ENCODE data around the gene ASPN. TPM values are rescaled to one million over a fixed set of nuclear protein-coding genes. Genes with fewer than 3 reads are reported as not detected.

Gene ASPN
- total and polyA plus RNA-seq, 2 of the 13 experiments (the other 11 are each of a cell fraction or from before 2014, with no cell fraction given): not detected

DNA sequence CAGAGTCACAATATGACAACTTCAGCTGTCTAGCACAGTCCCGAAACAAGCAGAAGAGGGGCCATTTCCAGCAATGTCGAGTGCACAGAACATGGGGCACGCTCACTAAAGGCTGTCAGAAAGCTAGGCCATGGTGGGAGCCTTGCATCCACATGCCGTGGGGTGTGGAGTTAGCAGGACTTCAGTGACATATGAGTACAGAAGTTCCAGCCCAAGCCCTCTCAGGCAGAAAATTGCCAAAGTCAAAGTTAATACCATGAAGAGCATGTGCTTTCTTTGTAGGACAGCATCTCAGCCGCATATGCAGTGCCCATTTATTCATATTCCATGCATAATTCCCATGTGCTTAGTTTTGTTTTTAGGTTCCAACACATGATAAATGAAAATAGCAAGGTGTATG lies 26.7 kb upstream of the ASPN start:
- no peaks in the 10 kb centered on the region for H3K79me2 ChIP-seq (ENCODE audit: insufficient read depth, low read length)
- intact Hi-C loops (cut with micrococcal nuclease; ENCODE audit: unreplicated experiment): no loop called here

DNA sequence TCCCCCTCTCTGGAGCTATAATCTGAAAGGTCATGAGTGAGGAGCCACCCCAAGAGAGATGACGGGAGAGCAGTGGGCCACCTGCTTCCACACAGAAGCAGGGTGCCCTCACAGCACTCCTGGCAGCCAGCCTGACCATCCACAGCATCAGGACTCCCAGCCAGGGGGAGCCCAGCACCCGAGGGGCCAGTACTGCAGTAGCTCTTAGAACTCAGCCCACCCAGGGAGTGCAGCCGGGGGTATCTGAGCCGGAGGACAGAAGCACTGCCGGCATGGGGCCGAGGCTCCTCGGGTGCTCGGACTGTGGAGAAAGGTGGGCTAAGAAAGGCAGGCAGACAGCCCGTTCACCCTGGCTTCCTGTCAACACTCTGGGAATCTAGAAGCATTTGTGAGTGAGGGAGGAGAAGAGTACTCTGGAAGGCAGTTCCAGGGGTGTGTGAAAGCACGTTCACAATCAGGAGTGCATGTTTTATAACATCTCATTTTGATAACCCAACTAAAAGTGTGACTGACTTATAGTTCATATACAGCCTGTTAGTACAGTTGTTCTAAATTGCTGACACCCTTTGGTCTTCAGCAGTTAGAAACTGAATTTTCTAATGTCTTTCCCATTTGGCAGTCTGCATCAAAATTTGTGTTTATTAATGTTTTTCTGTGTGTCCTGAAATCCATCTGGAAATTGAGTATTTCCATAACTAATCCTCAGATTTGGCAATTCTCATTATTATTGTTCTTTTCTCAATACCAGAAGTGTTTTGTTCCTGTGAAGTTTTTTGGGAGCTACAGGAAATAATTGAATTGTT lies 25.9 kb upstream of the ASPN start:
- intact Hi-C loops (cut with micrococcal nuclease; ENCODE audit: unreplicated experiment): no loop called here
- Histone ChIP-seq H3K4me2 (ENCODE audit: low read depth, low read length) (no peak overlapping the region), H3K36me3 (replicated peaks in 1 of 2; ENCODE audit: control insufficient read depth in 1 of 2, insufficient read depth in 2 of 2, low read length in 2 of 2) (no peaks in the 10 kb centered on the region)
- TF ChIP-seq KLF15 (CRISPR knock-in tag; IDR thresholded peaks at IDR 0.05; ENCODE audit: borderline replicate concordance) (no peak), ZNF431 (CRISPR knock-in tag; IDR thresholded peaks at IDR 0.05; ENCODE audit: borderline replicate concordance, low read depth) (no peak), NONO (IDR thresholded peaks at IDR 0.05) (no peak), NONO (CRISPR knock-in tag; conservative IDR thresholded peaks at IDR 0.05) (no peak), HIVEP1 (CRISPR knock-in tag; IDR thresholded peaks at IDR 0.05) (no peak), JUND (CRISPR knock-in tag; IDR thresholded peaks at IDR 0.05) (no peak), TCF12 (IDR thresholded peaks at IDR 0.05) (no peak), TCF12 (CRISPR knock-in tag; IDR thresholded peaks at IDR 0.05) (no peak), NFE2L2 (IDR thresholded peaks at IDR 0.05; ENCODE audit: low read length) (no peak), PAF1 (CRISPR knock-in tag; IDR thresholded peaks at IDR 0.05) (no peak)
- TF ChIP-seq, protein P1, sequence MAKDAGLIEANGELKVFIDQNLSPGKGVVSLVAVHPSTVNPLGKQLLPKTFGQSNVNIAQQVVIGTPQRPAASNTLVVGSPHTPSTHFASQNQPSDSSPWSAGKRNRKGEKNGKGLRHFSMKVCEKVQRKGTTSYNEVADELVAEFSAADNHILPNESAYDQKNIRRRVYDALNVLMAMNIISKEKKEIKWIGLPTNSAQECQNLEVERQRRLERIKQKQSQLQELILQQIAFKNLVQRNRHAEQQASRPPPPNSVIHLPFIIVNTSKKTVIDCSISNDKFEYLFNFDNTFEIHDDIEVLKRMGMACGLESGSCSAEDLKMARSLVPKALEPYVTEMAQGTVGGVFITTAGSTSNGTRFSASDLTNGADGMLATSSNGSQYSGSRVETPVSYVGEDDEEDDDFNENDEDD (CRISPR knock-in tag; IDR thresholded peaks at IDR 0.05; ENCODE audit: borderline replicate concordance): no peak
- TF ChIP-seq, protein P2, sequence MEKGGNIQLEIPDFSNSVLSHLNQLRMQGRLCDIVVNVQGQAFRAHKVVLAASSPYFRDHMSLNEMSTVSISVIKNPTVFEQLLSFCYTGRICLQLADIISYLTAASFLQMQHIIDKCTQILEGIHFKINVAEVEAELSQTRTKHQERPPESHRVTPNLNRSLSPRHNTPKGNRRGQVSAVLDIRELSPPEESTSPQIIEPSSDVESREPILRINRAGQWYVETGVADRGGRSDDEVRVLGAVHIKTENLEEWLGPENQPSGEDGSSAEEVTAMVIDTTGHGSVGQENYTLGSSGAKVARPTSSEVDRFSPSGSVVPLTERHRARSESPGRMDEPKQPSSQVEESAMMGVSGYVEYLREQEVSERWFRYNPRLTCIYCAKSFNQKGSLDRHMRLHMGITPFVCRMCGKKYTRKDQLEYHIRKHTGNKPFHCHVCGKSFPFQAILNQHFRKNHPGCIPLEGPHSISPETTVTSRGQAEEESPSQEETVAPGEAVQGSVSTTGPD (CRISPR knock-in tag; IDR thresholded peaks at IDR 0.05): no peak
- TF ChIP-seq, protein P3, sequence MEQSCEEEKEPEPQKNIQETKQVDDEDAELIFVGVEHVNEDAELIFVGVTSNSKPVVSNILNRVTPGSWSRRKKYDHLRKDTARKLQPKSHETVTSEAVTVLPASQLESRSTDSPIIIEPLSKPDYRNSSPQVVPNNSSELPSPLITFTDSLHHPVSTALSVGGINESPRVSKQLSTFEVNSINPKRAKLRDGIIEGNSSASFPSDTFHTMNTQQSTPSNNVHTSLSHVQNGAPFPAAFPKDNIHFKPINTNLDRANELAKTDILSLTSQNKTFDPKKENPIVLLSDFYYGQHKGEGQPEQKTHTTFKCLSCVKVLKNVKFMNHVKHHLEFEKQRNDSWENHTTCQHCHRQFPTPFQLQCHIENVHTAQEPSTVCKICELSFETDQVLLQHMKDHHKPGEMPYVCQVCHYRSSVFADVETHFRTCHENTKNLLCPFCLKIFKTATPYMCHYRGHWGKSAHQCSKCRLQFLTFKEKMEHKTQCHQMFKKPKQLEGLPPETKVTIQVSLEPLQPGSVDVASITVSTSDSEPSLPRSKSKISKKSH (CRISPR knock-in tag; IDR thresholded peaks at IDR 0.05; ENCODE audit: borderline replicate concordance): no peak

More for the DNA sequence above, 26.7 kb upstream of the ASPN start:
- Histone ChIP-seq H3K9me3 (ENCODE audit: low read length) (no peaks in the 10 kb centered on the region), H3K27ac (ENCODE audit: extremely low read length, insufficient read depth, low read length) (no peak overlapping the region), H3K27me3 (ENCODE audit: control insufficient read depth in 1 of 2, insufficient read depth in 2 of 2, low read length in 2 of 2) (no peaks in the 10 kb centered on the region), H4K20me1 (ENCODE audit: insufficient read depth, low read length) (no peaks in the 10 kb centered on the region), H3K36me3 (replicated peaks in 1 of 2; ENCODE audit: control insufficient read depth in 1 of 2, insufficient read depth in 2 of 2, low read length in 2 of 2) (no peaks in the 10 kb centered on the region), H3K4me3 (replicated peaks in 1 of 3; ENCODE audit: insufficient read depth in 1 of 3, low read depth in 2 of 3, low read length in 3 of 3) (no peak overlapping the region), H3K4me2 (ENCODE audit: low read depth, low read length) (no peak overlapping the region), H3K9ac (ENCODE audit: insufficient read depth, low read depth, low read length) (no peak overlapping the region), H3K4me1 (ENCODE audit: insufficient read depth, low read length) (no peaks in the 10 kb centered on the region), H2AFZ (ENCODE audit: low read length) (no peak overlapping the region)
- DNase-seq (ENCODE audit: low spot score): no peak
- ChIA-PET POLR2A (no interaction called here), CTCF (ENCODE audit: low intra/inter-chr PET ratio, low total read pairs) (no interaction called here)
- no peak for TF ChIP-seq ZNF530 (CRISPR knock-in tag; IDR thresholded peaks at IDR 0.05; ENCODE audit: low read depth)
- no peak for TF ChIP-seq ZNF230 (CRISPR knock-in tag; IDR thresholded peaks at IDR 0.05)
- no peak for TF ChIP-seq NFYC (CRISPR knock-in tag; IDR thresholded peaks at IDR 0.05)
- TF ChIP-seq RXRB (CRISPR knock-in tag; IDR thresholded peaks at IDR 0.05; ENCODE audit: borderline replicate concordance): no peak
- TF ChIP-seq RELA (CRISPR knock-in tag; IDR thresholded peaks at IDR 0.05): no peak
- TF ChIP-seq ZFP90 (CRISPR knock-in tag; IDR thresholded peaks at IDR 0.05; ENCODE audit: borderline replicate concordance): no peak
- ATAC-seq: no peak
- BruUV-seq (replicated peaks): no TSS peak
- FAIRE-seq: no peak
- in situ Hi-C loops (cut with HindIII; ENCODE audit: extremely low pct_ligation_motif_present, low pct_unique_long_range_greater_than_20kb): no loop called here
- 96% methylated on average over 5 of the region's 5 CpGs for WGBS (ENCODE audit: low lambda C conversion rate)

More for the DNA sequence above, 25.9 kb upstream of the ASPN start:
- H3K4me1 ChIP-seq (ENCODE audit: insufficient read depth, low read length): no peaks in the 10 kb centered on the region
- no peaks in the 10 kb centered on the region for H3K79me2 ChIP-seq (ENCODE audit: insufficient read depth, low read length)
- no peaks in the 10 kb centered on the region for H3K27me3 ChIP-seq (ENCODE audit: control insufficient read depth in 1 of 2, insufficient read depth in 2 of 2, low read length in 2 of 2)
- ChIA-PET POLR2A (no interaction called here), CTCF (ENCODE audit: low intra/inter-chr PET ratio, low total read pairs) (no interaction called here)
- in situ Hi-C loops (cut with HindIII; ENCODE audit: extremely low pct_ligation_motif_present, low pct_unique_long_range_greater_than_20kb): no loop called here
- H3K9me3 ChIP-seq (ENCODE audit: low read length): no peaks in the 10 kb centered on the region
- no TSS peak for BruUV-seq (replicated peaks)
- H4K20me1 ChIP-seq (ENCODE audit: insufficient read depth, low read length): no peaks in the 10 kb centered on the region
- no peak overlapping the region for H2AFZ ChIP-seq (ENCODE audit: low read length)
- no peak overlapping the region for H3K9ac ChIP-seq (ENCODE audit: insufficient read depth, low read depth, low read length)
- no peak overlapping the region for H3K27ac ChIP-seq (ENCODE audit: extremely low read length, insufficient read depth, low read length)
- 97% methylated on average over 3 of the region's 10 CpGs for WGBS (ENCODE audit: low lambda C conversion rate)
- no peak for DNase-seq (ENCODE audit: low spot score)
- H3K4me3 ChIP-seq (replicated peaks in 1 of 3; ENCODE audit: insufficient read depth in 1 of 3, low read depth in 2 of 3, low read length in 3 of 3): no peak overlapping the region
- FAIRE-seq: no peak
- ATAC-seq: no peak

Data from HepG2 (cell line).